HUES64 (cell line): ENCODE measurements around the gene SRSF7.
"Not testable (repeated sequence)": the region's sequence is repeated elsewhere in the genome, so short reads cannot be mapped to it uniquely, and the experiment has no call there.

Experiments used
- H3K27ac ChIP-seq: 2 replicates; pipeline ENCODE4 v1.7.0; 2013; ENCODE audit warnings: low read depth, low read length, inconsistent platforms
- H3K27me3 ChIP-seq: 2 replicates; pipeline ENCODE4 v1.6.1; 2013; ENCODE audit warnings: mild to moderate bottlenecking, low read length; ENCODE audit not compliant: insufficient read depth
- H3K36me3 ChIP-seq: 2 replicates; pipeline ENCODE4 v1.6.1; 2013; ENCODE audit warnings: mild to moderate bottlenecking, low read length; ENCODE audit not compliant: insufficient read depth
- H3K4me1 ChIP-seq: 2 replicates; pipeline ENCODE4 v1.6.1; 2013; ENCODE audit warnings: mild to moderate bottlenecking, low read length, moderate library complexity; ENCODE audit not compliant: insufficient read depth
- H3K4me3 ChIP-seq: 2 replicates; pipeline ENCODE4 v1.5.1; 2013; ENCODE audit warnings: mild to moderate bottlenecking, low read length, moderate library complexity
- H3K9ac ChIP-seq: 2 replicates; pipeline ENCODE4 v1.6.1; 2013; ENCODE audit warnings: mild to moderate bottlenecking, low read depth, low read length
- H3K9me3 ChIP-seq: 2 replicates; pipeline ENCODE4 v1.6.1; 2013; ENCODE audit warnings: low read depth, low read length; ENCODE audit not compliant: insufficient read depth
- WGBS: fragments of 150-250, 120-280 bp; methylation state at CpG from one replicate; pipeline ENCODE4 v1.1.7; 2013; ENCODE audit warnings: missing lambda C conversion rate; 5-methylcytosine and 5-hydroxymethylcytosine counted together

Gene SRSF7

GRCh38 chr2:38713338-38713737, 37.8 kb downstream of the SRSF7 start:
- H3K36me3 ChIP-seq = no peaks in the 10 kb centered on the region
- WGBS = 94% methylated on average over 3 of the region's 3 CpGs

GRCh38 chr2:38712871-38713270, 38.3 kb downstream of the SRSF7 start:
- H3K27me3 ChIP-seq = no peaks in the 10 kb centered on the region
- H3K4me3 ChIP-seq = no peak overlapping the region
- H3K4me1 ChIP-seq = peaks cover 4% of the 10 kb centered on the region; the same call in 1 of the 2 replicates
- no peak overlapping the region for H3K27ac ChIP-seq
- H3K9me3 ChIP-seq = no peaks in the 10 kb centered on the region
- H3K36me3 ChIP-seq = no peaks in the 10 kb centered on the region
- no peak overlapping the region for H3K9ac ChIP-seq
- WGBS = 85% methylated on average over 4 of the region's 4 CpGs

More at GRCh38 chr2:38713338-38713737, 37.8 kb downstream of the SRSF7 start:
- H3K4me3 ChIP-seq = no peak overlapping the region
- H3K9ac ChIP-seq = no peak overlapping the region
- H3K4me1 ChIP-seq = peaks cover 4% of the 10 kb centered on the region; the same call in 1 of the 2 replicates
- no peaks in the 10 kb centered on the region for H3K9me3 ChIP-seq
- H3K27ac ChIP-seq = no peak overlapping the region
- no peaks in the 10 kb centered on the region for H3K27me3 ChIP-seq

- H3K9ac ChIP-seq = no peak overlapping the region
These were observed 38.7 kb downstream of the SRSF7 start for GRCh38 chr2:38712413-38712812.

GRCh38 chr2:38711558-38711957, 39.6 kb downstream of the SRSF7 start:
- H3K36me3 ChIP-seq = no peaks in the 10 kb centered on the region
- H3K27ac ChIP-seq = no peak overlapping the region
- H3K27me3 ChIP-seq = no peaks in the 10 kb centered on the region
- no peak overlapping the region for H3K9ac ChIP-seq
- no peak overlapping the region for H3K4me3 ChIP-seq
- peaks cover 4% of the 10 kb centered on the region; the same call in 1 of the 2 replicates for H3K4me1 ChIP-seq
- H3K9me3 ChIP-seq = no peaks in the 10 kb centered on the region

More at GRCh38 chr2:38712413-38712812, 38.7 kb downstream of the SRSF7 start:
- 97% methylated on average over 7 of the region's 7 CpGs for WGBS
- Histone ChIP-seq H3K4me1 (peaks cover 4% of the 10 kb centered on the region; the same call in 1 of the 2 replicates), H3K27ac (no peak overlapping the region), H3K9me3 (no peaks in the 10 kb centered on the region), H3K36me3 (no peaks in the 10 kb centered on the region), H3K4me3 (no peak overlapping the region), H3K27me3 (no peaks in the 10 kb centered on the region)

GRCh38 chr2:38709567-38710194, 41.5 kb downstream of the SRSF7 start:
- H3K36me3 ChIP-seq = no peaks in the 10 kb centered on the region
- peaks cover 4% of the 10 kb centered on the region; the same call in 1 of the 2 replicates for H3K4me1 ChIP-seq
- H3K27me3 ChIP-seq = no peaks in the 10 kb centered on the region
- H3K27ac ChIP-seq = no peak overlapping the region
- no peak overlapping the region for H3K4me3 ChIP-seq
- H3K9ac ChIP-seq = no peak overlapping the region
- no peaks in the 10 kb centered on the region for H3K9me3 ChIP-seq
- WGBS = 66% methylated on average over 5 of the region's 5 CpGs

- Histone ChIP-seq H3K27ac (no peak overlapping the region), H3K4me3 (no peak overlapping the region)
These were observed 42.1 kb downstream of the SRSF7 start for GRCh38 chr2:38708900-38709566.

GRCh38 chr2:38708491-38708890, 42.7 kb downstream of the SRSF7 start:
- not testable (repeated sequence) for H3K27ac ChIP-seq, H3K36me3 ChIP-seq, H3K9me3 ChIP-seq, H3K4me3 ChIP-seq, H3K9ac ChIP-seq, H3K4me1 ChIP-seq, H3K27me3 ChIP-seq
- 88% methylated on average over 9 of the region's 9 CpGs for WGBS

More at GRCh38 chr2:38708900-38709566, 42.1 kb downstream of the SRSF7 start:
- H3K4me1 ChIP-seq = peaks cover 4% of the 10 kb centered on the region; the same call in 1 of the 2 replicates
- H3K9ac ChIP-seq = no peak overlapping the region
- no peaks in the 10 kb centered on the region for H3K36me3 ChIP-seq
- no peaks in the 10 kb centered on the region for H3K9me3 ChIP-seq
- no peaks in the 10 kb centered on the region for H3K27me3 ChIP-seq
- 81% methylated on average over 11 of the region's 12 CpGs for WGBS

GRCh38 chr2:38706846-38707345, 44.3 kb downstream of the SRSF7 start:
- WGBS = 90% methylated on average over 6 of the region's 6 CpGs
- no peak overlapping the region for H3K4me3 ChIP-seq
- no peaks in the 10 kb centered on the region for H3K9me3 ChIP-seq
- H3K27ac ChIP-seq = no peak overlapping the region
- peaks cover 4% of the 10 kb centered on the region; the same call in 1 of the 2 replicates for H3K4me1 ChIP-seq
- H3K9ac ChIP-seq = no peak overlapping the region
- H3K27me3 ChIP-seq = no peaks in the 10 kb centered on the region
- H3K36me3 ChIP-seq = no peaks in the 10 kb centered on the region

- WGBS = 91% methylated on average over 2 of the region's 2 CpGs
- H3K27me3 ChIP-seq = no peaks in the 10 kb centered on the region
- no peaks in the 10 kb centered on the region for H3K36me3 ChIP-seq
- H3K4me1 ChIP-seq = peaks cover 4% of the 10 kb centered on the region; the same call in 1 of the 2 replicates
- H3K27ac ChIP-seq = no peak overlapping the region
- H3K4me3 ChIP-seq = no peak overlapping the region
- H3K9ac ChIP-seq = no peak overlapping the region
- H3K9me3 ChIP-seq = no peaks in the 10 kb centered on the region
These were observed 46.5 kb downstream of the SRSF7 start for GRCh38 chr2:38704664-38705063.

- not testable (repeated sequence) for H3K9me3 ChIP-seq, H3K4me1 ChIP-seq, H3K36me3 ChIP-seq, H3K27me3 ChIP-seq, H3K4me3 ChIP-seq, H3K9ac ChIP-seq, H3K27ac ChIP-seq
- WGBS = 94% methylated on average over 5 of the region's 5 CpGs
These were observed 47.8 kb downstream of the SRSF7 start for GRCh38 chr2:38703336-38703735.

- Histone ChIP-seq H3K9ac (no peak overlapping the region), H3K27ac (no peak overlapping the region), H3K27me3 (no peaks in the 10 kb centered on the region), H3K4me3 (no peak overlapping the region), H3K36me3 (no peaks in the 10 kb centered on the region), H3K4me1 (no peaks in the 10 kb centered on the region), H3K9me3 (no peaks in the 10 kb centered on the region)
- 88% methylated on average over 1 of the region's 1 CpG for whole genome bisulfite sequencing
These were observed 48.7 kb downstream of the SRSF7 start for GRCh38 chr2:38702413-38702812.
